WTC11 (cell line): ENCODE measurements around the gene SLC38A10. TPM values are rescaled to one million over a fixed set of nuclear protein-coding genes. Genes with fewer than 3 reads are reported as not detected.

Experiments
- ATAC-seq: fragments of 200-7000 bp; cut with Tn5 transposase; 2 replicates; pipeline ENCODE4 v1.10.0; 2021; ENCODE audit warnings: mild to moderate bottlenecking, moderate library complexity
- CTCF ChIA-PET: fragments of 300-600 bp; sonication (Branson Sonifier 250); formaldehyde crosslinking; loops from one replicate; lab custom pipeline; 2021; ENCODE audit warnings: antibody characterized with exemption; lab: Charles Lee
- POLR2A ChIA-PET: fragments of 350-600 bp; sonication (Branson Sonifier 250); formaldehyde crosslinking; loops from one replicate; lab custom pipeline; 2021; ENCODE audit warnings: antibody characterized with exemption; lab: Charles Lee
- DNase-seq: peaks from one replicate; pipeline ENCODE4 v3.0.0; 2021; ENCODE audit warnings: low spot score
- H3K27ac Mint-ChIP-seq: 2 replicates; pipeline ENCODE4 v1.8.0; 2021; ENCODE audit warnings: mixed read lengths
- H3K27me3 Mint-ChIP-seq: 2 replicates; pipeline ENCODE4 v1.8.0; 2021; ENCODE audit warnings: low read depth, mild to moderate bottlenecking, moderate library complexity, mixed read lengths
- H3K36me3 Mint-ChIP-seq: 2 replicates; pipeline ENCODE4 v1.8.0; 2021; ENCODE audit warnings: mixed read lengths
- H3K4me1 Mint-ChIP-seq: 2 replicates; pipeline ENCODE4 v1.8.0; 2022; ENCODE audit warnings: mixed read lengths
- H3K4me3 Mint-ChIP-seq: 2 replicates; pipeline ENCODE4 v1.8.0; 2021; ENCODE audit warnings: mild to moderate bottlenecking, moderate library complexity, mixed read lengths
- H3K9me3 Mint-ChIP-seq: 2 replicates; pipeline ENCODE4 v1.8.0; 2021; ENCODE audit warnings: mixed read lengths
- CDX4 ChIP-seq: fragments of 250-450 bp; sonication (Bioruptor Pico); IDR thresholded peaks from 2 replicates; pipeline ENCODE4 v1.9.0; 2021; ENCODE audit warnings: moderate library complexity, mild to moderate bottlenecking, inconsistent platforms, borderline replicate concordance
- ETV6 ChIP-seq: sonication (generic); formaldehyde crosslinking; IDR thresholded peaks from 2 replicates; pipeline ENCODE4 v1.8.1; 2022; ENCODE audit warnings: mild to moderate bottlenecking, missing genetic modification reagents
- FOXJ3 ChIP-seq: sonication (generic); formaldehyde crosslinking; IDR thresholded peaks from 2 replicates; pipeline ENCODE4 v1.9.0; 2021; ENCODE audit warnings: missing genetic modification reagents, mild to moderate bottlenecking, borderline replicate concordance
- GRHL2 ChIP-seq: fragments of 250-450 bp; sonication (Bioruptor Pico); IDR thresholded peaks from 2 replicates; pipeline ENCODE4 v1.8.0; 2022; ENCODE audit warnings: mild to moderate bottlenecking, moderate library complexity; ENCODE audit not compliant: insufficient replicate concordance, severe bottlenecking
- HMGA2 ChIP-seq: fragments of 250-450 bp; sonication (Bioruptor Pico); IDR thresholded peaks from 2 replicates; pipeline ENCODE4 v1.4.0; 2021; ENCODE audit warnings: mild to moderate bottlenecking, moderate library complexity
- IRF2 ChIP-seq: sonication (generic); formaldehyde crosslinking; IDR thresholded peaks from 2 replicates; pipeline ENCODE4 v1.8.0; 2022; ENCODE audit warnings: low read depth, missing genetic modification reagents, borderline replicate concordance
- JUN ChIP-seq: sonication (generic); formaldehyde crosslinking; IDR thresholded peaks from 2 replicates; pipeline ENCODE4 v1.8.0; 2023; ENCODE audit warnings: mild to moderate bottlenecking, missing genetic modification reagents
- PRRX2 ChIP-seq: fragments of 250-450 bp; sonication (Bioruptor Pico); IDR thresholded peaks from 2 replicates; pipeline ENCODE4 v1.8.0; 2021; ENCODE audit warnings: mild to moderate bottlenecking
- SOX15 ChIP-seq: fragments of 250-450 bp; sonication (Bioruptor Pico); IDR thresholded peaks from 2 replicates; pipeline ENCODE4 v1.9.0; 2021; ENCODE audit warnings: mild to moderate bottlenecking
- TCF7 ChIP-seq: sonication (generic); formaldehyde crosslinking; IDR thresholded peaks from 2 replicates; pipeline ENCODE4 v1.8.0; 2022; ENCODE audit warnings: mild to moderate bottlenecking, low read depth, missing genetic modification reagents, moderate library complexity
- USF2 ChIP-seq: sonication (generic); formaldehyde crosslinking; IDR thresholded peaks from 2 replicates; pipeline ENCODE4 v1.8.1; 2023; ENCODE audit warnings: mild to moderate bottlenecking, missing genetic modification reagents, moderate library complexity
- ZNF138 ChIP-seq: sonication (generic); formaldehyde crosslinking; conservative IDR thresholded peaks from 2 replicates; pipeline ENCODE4 v1.8.1; 2022; ENCODE audit warnings: mild to moderate bottlenecking, moderate library complexity, missing genetic modification reagents
- ZNF317 ChIP-seq: sonication (generic); formaldehyde crosslinking; IDR thresholded peaks from 2 replicates; pipeline ENCODE4 v1.8.1; 2023; ENCODE audit warnings: low read depth, mild to moderate bottlenecking, moderate library complexity, missing genetic modification reagents, borderline replicate concordance
- ZNF532 ChIP-seq: fragments of 250-450 bp; sonication (Bioruptor Pico); IDR thresholded peaks from 2 replicates; pipeline ENCODE4 v1.9.0; 2021; ENCODE audit warnings: mild to moderate bottlenecking, borderline replicate concordance
- total RNA-seq: library from RNA; stranded (reverse); gene quantifications from 3 replicates; pipeline ENCODE4 v1.2.3, GENCODE V29; 2021
- TF ChIP-seq, protein P1 (sequence below): sonication (generic); formaldehyde crosslinking; IDR thresholded peaks from 2 replicates; pipeline ENCODE4 v1.8.0; 2023; ENCODE audit warnings: mild to moderate bottlenecking, missing genetic modification reagents
- TF ChIP-seq, protein P2 (sequence below): sonication (generic); formaldehyde crosslinking; IDR thresholded peaks from 2 replicates; pipeline ENCODE4 v1.8.0; 2022; ENCODE audit warnings: mild to moderate bottlenecking, missing genetic modification reagents
- TF ChIP-seq, protein P3 (sequence below): sonication (generic); formaldehyde crosslinking; IDR thresholded peaks from 2 replicates; pipeline ENCODE4 v1.8.0; 2022; ENCODE audit warnings: mild to moderate bottlenecking, missing genetic modification reagents

The SLC38A10 gene
- total RNA-seq, 1 experiment from 2014 or later: 47.0 TPM

DNA sequence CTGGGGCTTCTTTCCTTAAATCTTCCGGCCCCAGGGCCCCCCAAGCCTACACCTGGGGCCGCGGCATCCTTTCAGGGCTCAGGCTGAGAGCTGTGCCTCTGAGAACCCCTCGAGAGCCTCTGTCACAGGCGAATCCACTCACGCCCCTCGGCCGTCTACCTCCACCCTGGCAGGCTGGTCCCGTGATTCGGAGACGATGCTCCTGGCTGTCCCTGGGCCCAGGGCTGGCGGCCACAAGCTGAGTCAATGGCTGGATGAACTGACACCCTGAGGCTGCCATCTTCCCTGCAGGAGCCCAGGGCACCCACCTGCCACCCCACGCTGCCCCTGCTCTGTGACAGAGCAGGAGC, 60.6 kb downstream of the SLC38A10 start:
- no peak overlapping the region for H3K27ac Mint-ChIP-seq
- CTCF ChIA-PET: no interaction called here

GRCh38 chr17:81233811-81234505, 61.1 kb downstream of the SLC38A10 start:
- ChIA-PET CTCF (no interaction called here), POLR2A (no interaction called here)
- Mint-ChIP-seq H3K4me3 (no peak overlapping the region), H3K4me1 (peaks cover 5% of the 10 kb centered on the region), H3K9me3 (no peaks in the 10 kb centered on the region), H3K27ac (no peak overlapping the region), H3K36me3 (peaks cover 14% of the 10 kb centered on the region), H3K27me3 (no peaks in the 10 kb centered on the region; the same call in 1 of the 2 replicates)
- DNase-seq (no peak), ATAC-seq (no peak)
- TF ChIP-seq IRF2 (CRISPR knock-in tag): no peak
- no peak for TF ChIP-seq CDX4 (CRISPR knock-in tag)
- TF ChIP-seq ZNF532: no peak
- no peak for TF ChIP-seq JUN (CRISPR knock-in tag)
- TF ChIP-seq, protein P1, sequence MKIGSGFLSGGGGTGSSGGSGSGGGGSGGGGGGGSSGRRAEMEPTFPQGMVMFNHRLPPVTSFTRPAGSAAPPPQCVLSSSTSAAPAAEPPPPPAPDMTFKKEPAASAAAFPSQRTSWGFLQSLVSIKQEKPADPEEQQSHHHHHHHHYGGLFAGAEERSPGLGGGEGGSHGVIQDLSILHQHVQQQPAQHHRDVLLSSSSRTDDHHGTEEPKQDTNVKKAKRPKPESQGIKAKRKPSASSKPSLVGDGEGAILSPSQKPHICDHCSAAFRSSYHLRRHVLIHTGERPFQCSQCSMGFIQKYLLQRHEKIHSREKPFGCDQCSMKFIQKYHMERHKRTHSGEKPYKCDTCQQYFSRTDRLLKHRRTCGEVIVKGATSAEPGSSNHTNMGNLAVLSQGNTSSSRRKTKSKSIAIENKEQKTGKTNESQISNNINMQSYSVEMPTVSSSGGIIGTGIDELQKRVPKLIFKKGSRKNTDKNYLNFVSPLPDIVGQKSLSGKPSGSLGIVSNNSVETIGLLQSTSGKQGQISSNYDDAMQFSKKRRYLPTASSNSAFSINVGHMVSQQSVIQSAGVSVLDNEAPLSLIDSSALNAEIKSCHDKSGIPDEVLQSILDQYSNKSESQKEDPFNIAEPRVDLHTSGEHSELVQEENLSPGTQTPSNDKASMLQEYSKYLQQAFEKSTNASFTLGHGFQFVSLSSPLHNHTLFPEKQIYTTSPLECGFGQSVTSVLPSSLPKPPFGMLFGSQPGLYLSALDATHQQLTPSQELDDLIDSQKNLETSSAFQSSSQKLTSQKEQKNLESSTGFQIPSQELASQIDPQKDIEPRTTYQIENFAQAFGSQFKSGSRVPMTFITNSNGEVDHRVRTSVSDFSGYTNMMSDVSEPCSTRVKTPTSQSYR: no peak
- TF ChIP-seq ZNF138 (CRISPR knock-in tag): no peak

More for the DNA sequence above, 60.6 kb downstream of the SLC38A10 start:
- no peak for TF ChIP-seq USF2 (CRISPR knock-in tag)
- TF ChIP-seq, protein P2, sequence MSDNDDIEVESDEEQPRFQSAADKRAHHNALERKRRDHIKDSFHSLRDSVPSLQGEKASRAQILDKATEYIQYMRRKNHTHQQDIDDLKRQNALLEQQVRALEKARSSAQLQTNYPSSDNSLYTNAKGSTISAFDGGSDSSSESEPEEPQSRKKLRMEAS (CRISPR knock-in tag): no peak
- no peak for TF ChIP-seq GRHL2 (CRISPR knock-in tag)
- no peak for TF ChIP-seq FOXJ3 (CRISPR knock-in tag)
- H3K36me3 Mint-ChIP-seq: peaks cover 14% of the 10 kb centered on the region
- POLR2A ChIA-PET: no interaction called here
- H3K4me3 Mint-ChIP-seq: no peak overlapping the region
- H3K27me3 Mint-ChIP-seq: no peaks in the 10 kb centered on the region; the same call in 1 of the 2 replicates
- DNase-seq: no peak
- no peaks in the 10 kb centered on the region for H3K9me3 Mint-ChIP-seq
- no peak for ATAC-seq
- H3K4me1 Mint-ChIP-seq: peaks cover 5% of the 10 kb centered on the region

GRCh38 chr17:81233316-81233715, 61.8 kb downstream of the SLC38A10 start:
- peaks cover 5% of the 10 kb centered on the region for H3K4me1 Mint-ChIP-seq
- DNase-seq (no peak), ATAC-seq (no peak)
- H3K27me3 Mint-ChIP-seq: no peaks in the 10 kb centered on the region; the same call in 1 of the 2 replicates
- ChIA-PET CTCF (no interaction called here), POLR2A (interaction anchor here (0.7 kb wide), 1 partner anchor 90 kb away, joined by 3 read pairs; no protein-coding TSS in a partner anchor)
- no peak overlapping the region for H3K27ac Mint-ChIP-seq
- no peaks in the 10 kb centered on the region for H3K9me3 Mint-ChIP-seq
- H3K36me3 Mint-ChIP-seq: peaks cover 14% of the 10 kb centered on the region
- no peak for TF ChIP-seq HMGA2 (CRISPR knock-in tag)
- TF ChIP-seq TCF7 (CRISPR knock-in tag): no peak
- no peak for TF ChIP-seq IRF2 (CRISPR knock-in tag)
- no peak for TF ChIP-seq PRRX2 (CRISPR knock-in tag)
- no peak for TF ChIP-seq ZNF317 (CRISPR knock-in tag)
- TF ChIP-seq ETV6 (CRISPR knock-in tag): no peak
- TF ChIP-seq SOX15 (CRISPR knock-in tag): no peak
- TF ChIP-seq, protein P3, sequence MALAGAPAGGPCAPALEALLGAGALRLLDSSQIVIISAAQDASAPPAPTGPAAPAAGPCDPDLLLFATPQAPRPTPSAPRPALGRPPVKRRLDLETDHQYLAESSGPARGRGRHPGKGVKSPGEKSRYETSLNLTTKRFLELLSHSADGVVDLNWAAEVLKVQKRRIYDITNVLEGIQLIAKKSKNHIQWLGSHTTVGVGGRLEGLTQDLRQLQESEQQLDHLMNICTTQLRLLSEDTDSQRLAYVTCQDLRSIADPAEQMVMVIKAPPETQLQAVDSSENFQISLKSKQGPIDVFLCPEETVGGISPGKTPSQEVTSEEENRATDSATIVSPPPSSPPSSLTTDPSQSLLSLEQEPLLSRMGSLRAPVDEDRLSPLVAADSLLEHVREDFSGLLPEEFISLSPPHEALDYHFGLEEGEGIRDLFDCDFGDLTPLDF (CRISPR knock-in tag): no peak
- H3K4me3 Mint-ChIP-seq: no peak overlapping the region
